NCI-H1105 treated with DMSO at 0.1 percent for 48 hours (cell line): ENCODE results near the gene NSDHL.
"Not testable (repeated sequence)": the region's sequence is repeated elsewhere in the genome, so short reads cannot be mapped to it uniquely, and the experiment has no call there.

Experiments used
- DNase-seq: peaks from one replicate; lab custom pipeline; 2025; lab: John Stamatoyannopoulos, UW

NSDHL gene

GRCh38 chrX:152830312-152831305 lies at the start of gene NSDHL, which contains the start of gene CETN2:
Gene NSDHL, plus strand, starts transcription at chrX:152831063. Its CDS starts 15,262 bp downstream, at chrX:152846325.
Gene CETN2, minus strand, starts transcription at chrX:152830757. Its CDS starts 47 bp downstream, at chrX:152830710.
- peak; percentile 99 for DNase-seq

- DNase-seq = not testable (repeated sequence)
Observed at GRCh38 chrX:152787062-152787461, 43.8 kb upstream of the NSDHL start.

- no peak for DNase-seq
Observed at GRCh38 chrX:152798945-152799344, 31.9 kb upstream of the NSDHL start.

- no peak for DNase-seq
Observed at GRCh38 chrX:152806035-152806434, 24.8 kb upstream of the NSDHL start.

- peak; percentile 64 for DNase-seq
Observed at GRCh38 chrX:152810403-152810802, 20.5 kb upstream of the NSDHL start.

GRCh38 chrX:152813206-152813605 lies 17.7 kb upstream of the NSDHL start:
- no peak for DNase-seq

GRCh38 chrX:152814048-152814447 lies 16.8 kb upstream of the NSDHL start:
- no peak for DNase-seq

- peak; percentile 54 for DNase-seq
Observed at GRCh38 chrX:152817078-152817764, 13.6 kb upstream of the NSDHL start.

- DNase-seq = no peak
Observed at GRCh38 chrX:152818356-152818755, 12.5 kb upstream of the NSDHL start.

- DNase-seq = no peak
Observed at GRCh38 chrX:152819266-152819665, 11.6 kb upstream of the NSDHL start.

GRCh38 chrX:152819732-152820131 lies 11.1 kb upstream of the NSDHL start:
- DNase-seq = no peak

- DNase-seq = peak; percentile 57
Observed at GRCh38 chrX:152821145-152821765, 9.6 kb upstream of the NSDHL start.

- no peak for DNase-seq
Observed at GRCh38 chrX:152822383-152823086, 8.3 kb upstream of the NSDHL start.

- DNase-seq = no peak
Observed at GRCh38 chrX:152823657-152824056, 7.2 kb upstream of the NSDHL start.

- DNase-seq = no peak
Observed at GRCh38 chrX:152824841-152825374, 6.0 kb upstream of the NSDHL start.

GRCh38 chrX:152831391-152831790 lies 528 bp downstream of the NSDHL start:
- no peak for DNase-seq

GRCh38 chrX:152832520-152832919 lies 1.7 kb downstream of the NSDHL start:
- no peak for DNase-seq

- no peak for DNase-seq
Observed at GRCh38 chrX:152833378-152833777, 2.5 kb downstream of the NSDHL start.

- not testable (repeated sequence) for DNase-seq
Observed at GRCh38 chrX:152835470-152835869, 4.6 kb downstream of the NSDHL start.

- no peak for DNase-seq
Observed at GRCh38 chrX:152842772-152843338, 12.0 kb downstream of the NSDHL start.

GRCh38 chrX:152843852-152844251 lies 13.0 kb downstream of the NSDHL start:
- no peak for DNase-seq
